ENCODE data around the gene TTC39B.

DNA sequence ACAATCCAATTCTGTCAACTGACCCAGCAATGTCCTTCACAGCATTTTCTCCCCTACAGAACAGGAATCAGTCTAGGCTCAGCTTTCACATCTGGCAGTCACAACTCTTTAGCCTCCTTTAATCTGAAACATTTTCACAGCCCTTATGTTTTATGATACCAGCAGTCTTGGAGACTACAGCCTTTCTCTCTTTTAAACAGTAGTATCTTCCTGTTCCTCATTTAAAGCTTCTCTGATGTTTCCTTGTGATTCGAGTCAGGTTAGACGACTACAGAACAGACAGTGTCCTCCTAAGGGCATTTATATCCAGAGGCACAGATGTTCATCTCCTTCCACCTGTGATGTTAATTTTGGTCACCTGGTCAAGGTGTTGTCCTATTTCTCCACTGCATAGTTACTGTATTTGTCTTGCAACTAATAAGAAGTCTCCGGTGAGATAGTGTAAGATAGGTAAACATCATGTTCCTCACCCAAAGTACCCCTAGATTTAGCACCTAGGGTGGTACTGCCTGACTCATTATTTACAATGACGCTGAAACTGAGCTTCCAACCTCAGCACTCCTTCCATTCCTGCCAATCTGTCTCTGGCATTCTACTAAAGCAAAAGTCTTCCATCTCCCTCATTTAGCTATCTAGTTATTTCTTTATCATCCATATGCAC, 20.7 kb downstream of the TTC39B start:
- TF ChIP-seq EGR1 (IDR thresholded peaks at IDR 0.05), result no peak
- no peak for TF ChIP-seq CREB1 (IDR thresholded peaks at IDR 0.05; ENCODE audit: low read depth)
- TF ChIP-seq, protein P1, sequence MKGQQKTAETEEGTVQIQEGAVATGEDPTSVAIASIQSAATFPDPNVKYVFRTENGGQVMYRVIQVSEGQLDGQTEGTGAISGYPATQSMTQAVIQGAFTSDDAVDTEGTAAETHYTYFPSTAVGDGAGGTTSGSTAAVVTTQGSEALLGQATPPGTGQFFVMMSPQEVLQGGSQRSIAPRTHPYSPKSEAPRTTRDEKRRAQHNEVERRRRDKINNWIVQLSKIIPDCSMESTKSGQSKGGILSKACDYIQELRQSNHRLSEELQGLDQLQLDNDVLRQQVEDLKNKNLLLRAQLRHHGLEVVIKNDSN (IDR thresholded peaks at IDR 0.05), result no peak
- TF ChIP-seq ZBTB7A (IDR thresholded peaks at IDR 0.05; ENCODE audit: low read depth), result no peak

Measured in Ishikawa (cell line).